HG03039 (cell line): ENCODE data around the gene RABL3.
A peak's percentile ranks its signal among the peaks of the same experiment; 100 is the strongest.
"Not testable (repeated sequence)": the region's sequence is repeated elsewhere in the genome, so short reads cannot be mapped to it uniquely, and the experiment has no call there.

Experiments
- ATAC-seq: cut with Tn5 transposase; IDR thresholded peaks from one replicate; pipeline ENCODE4 v1.9.1; 2021; ENCODE audit warnings: mild to moderate bottlenecking, moderate library complexity; ENCODE audit not compliant: unreplicated experiment

Gene RABL3

DNA sequence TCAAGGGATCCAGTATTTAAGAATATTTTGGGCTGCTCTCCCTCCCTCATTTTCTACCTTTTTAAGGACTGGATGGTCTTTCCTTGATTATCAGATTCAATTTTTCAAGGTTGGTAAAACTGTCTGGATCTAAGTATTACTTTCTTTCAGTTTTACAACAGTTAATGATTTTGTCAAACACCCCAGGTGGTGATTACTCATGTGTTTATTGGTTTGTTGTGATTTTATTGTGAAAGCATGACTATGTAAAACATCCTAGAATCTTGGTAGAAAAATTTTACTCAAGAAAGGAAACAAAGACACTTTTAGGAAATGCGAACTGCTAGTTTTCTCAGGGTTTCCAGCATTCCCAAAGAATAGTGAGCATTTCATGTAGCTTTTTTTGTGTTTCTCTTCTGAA is 7.5 kb upstream of the RABL3 start:
- ATAC-seq, result no peak

DNA sequence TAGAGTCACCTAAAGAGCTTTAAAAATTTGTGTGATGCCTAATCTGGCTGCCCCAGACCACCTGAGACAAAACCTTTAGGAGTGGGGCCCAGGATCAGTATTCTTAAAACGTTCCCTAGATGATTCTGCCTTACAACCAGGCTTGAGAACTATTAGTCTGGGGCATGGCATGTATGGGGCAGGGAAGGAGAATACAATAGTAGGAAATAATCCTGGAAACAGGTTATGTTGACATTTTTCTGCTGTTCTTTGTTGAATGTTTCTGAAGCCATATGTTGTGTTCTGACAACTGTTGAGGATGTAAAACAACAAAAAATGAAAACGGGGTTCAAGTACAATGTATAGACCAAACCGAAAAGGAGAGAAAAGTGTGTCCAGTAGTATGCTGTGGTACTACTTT is 3.1 kb upstream of the RABL3 start:
- no peak for ATAC-seq

DNA sequence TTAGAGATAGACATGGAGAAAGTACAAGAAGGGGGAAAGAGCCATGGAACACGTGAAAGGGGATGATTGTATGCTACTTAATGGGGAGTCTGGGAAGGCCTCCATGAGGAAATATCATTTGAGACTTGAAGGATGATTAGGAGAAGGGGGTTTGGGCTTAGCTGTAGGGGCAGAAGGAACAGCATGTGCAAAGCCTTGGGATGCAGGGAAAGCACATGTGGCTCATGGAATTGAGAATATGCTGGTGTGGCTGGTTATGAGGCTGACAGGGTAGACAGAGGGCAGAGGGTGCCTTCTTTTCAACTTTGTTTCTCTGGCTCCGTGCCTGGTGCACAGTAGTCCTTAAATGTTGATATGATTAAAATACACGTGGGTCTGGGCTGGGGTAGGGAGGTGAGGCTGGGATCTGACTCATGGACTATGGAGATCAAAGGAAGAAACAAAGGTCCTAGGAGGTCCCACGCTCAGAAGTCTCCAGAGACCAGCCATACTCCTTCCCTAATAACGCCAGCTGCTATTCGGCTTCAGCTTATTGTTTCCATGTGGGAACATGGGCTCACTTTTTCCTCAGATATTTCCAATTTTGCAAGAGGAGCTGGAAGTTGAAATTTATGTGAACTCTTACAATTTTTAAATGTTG is 1.4 kb upstream of the RABL3 start:
- no peak for ATAC-seq

DNA sequence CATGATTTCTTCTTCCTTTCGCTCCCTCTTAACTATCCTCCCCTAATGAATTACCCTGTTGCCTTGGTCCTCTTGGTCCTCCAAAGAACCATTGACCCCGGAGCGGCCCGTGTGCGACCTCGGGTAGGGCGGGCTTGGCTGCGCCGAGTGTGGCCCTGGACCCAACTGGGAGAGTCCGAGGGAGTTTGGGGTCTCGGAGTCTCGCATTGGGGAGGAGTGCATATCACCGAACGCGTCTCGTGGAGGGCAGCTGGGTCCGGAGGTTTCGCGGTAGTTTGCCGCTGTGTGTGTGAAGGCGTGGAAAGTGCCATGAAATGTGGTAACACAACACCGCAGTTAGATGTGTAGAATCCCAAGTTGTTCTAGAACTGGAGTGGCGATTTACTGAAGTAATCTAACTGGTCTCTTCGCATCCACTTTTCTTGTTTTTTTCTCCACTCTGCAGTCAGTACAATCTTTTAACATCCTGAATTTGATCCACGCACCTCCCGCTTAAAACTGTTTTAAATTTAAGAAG is 591 bp upstream of the RABL3 start:
- peak; percentile 20 for ATAC-seq

DNA sequence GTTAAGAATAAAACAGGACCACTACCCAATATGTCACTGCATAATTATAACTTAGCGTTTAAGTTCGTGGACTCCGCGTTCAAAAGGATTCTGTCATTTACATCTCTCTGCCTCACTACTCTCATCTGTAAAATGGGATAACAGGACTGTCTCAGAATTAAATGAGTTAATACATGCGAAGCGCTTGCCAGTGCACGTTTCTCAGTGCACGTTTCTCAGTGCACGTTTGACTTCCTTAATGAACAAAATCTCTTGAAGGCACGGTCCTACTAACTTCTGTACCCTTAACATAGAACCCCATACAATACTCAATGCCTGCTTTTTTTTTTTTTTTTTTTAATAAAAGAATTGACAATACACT is 499 bp downstream of the RABL3 start:
- ATAC-seq, result no peak

DNA sequence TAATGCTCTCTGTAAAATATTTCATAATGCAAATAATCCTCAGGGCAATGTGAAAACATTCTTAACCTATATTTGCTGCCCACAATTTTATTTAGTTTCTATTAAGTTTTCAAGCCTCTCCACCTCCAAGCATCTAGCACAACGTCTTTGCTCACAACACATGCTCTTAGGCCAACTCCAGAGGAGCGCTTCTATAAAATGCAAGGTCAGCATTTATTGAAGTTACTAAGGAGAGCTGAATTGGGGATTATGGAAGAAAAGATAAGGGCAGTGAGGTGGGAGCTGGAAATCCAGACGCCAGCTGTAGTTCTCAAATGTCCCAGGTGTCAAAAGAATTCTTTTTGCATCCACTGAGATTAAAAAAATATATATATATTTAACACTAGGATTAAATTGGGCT is 996 bp downstream of the RABL3 start:
- ATAC-seq, result no peak

DNA sequence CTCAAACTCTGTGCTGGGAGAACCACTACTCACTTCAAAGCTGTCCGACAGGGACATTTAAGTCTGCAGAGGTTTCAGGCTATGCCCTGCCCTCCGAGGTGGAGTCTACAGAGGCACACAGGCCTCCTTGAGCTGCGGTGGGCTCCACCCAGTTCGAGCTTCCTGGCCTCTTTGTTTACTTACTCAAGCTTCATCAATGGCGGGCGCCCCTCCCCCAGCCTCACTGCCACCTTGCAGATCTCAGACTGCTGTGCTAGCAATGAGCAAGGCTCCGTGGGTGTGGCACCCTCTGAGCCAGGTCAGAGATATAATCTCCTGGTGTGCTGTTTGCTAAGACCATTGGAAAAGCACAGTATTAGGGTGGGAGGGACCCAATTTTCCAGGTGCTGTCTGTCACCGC is 4.3 kb downstream of the RABL3 start:
- not testable (repeated sequence) for ATAC-seq

DNA sequence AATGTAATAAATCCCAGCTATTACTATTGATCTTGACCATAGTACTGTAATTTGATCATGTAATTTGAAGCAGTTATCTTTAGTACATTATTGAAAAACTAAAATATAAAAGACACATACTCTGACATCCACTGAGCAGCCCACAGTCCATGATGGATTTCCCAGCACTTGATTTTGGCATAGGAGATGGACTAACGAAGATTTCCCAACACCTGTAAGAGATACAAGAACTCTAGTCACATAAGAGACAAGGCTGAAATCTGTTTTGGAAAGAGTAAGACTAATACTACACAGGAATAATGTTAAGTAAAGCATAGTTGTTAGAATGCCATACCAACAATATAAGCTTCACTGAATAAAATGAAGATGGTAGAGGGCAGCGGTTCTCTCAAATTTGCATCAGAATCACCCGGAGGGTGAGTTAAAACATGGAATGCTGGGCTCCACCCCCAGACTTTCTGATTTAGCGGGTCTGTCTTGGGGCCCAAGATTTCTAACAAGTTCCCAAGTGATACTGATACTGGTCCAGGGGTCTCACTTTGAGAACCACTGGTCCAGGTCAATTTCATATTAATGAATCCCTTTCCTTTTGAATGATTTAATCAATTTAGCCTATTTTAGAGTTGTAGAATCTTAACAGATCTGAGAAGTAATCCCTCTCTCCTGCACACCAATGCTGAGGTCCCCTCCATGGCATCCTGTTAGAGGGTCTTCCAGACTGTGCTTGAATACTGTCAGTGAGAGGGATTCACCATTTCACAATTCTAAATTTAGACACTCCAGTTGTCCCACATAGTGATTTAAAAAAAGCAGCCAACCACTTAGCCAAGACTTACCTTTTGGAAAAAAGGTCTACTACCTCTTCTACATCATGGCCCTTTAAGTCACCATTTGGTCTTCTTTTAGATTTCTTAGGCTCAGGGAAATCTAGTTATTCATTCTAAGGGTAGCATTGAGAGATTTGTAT is 11.5 kb downstream of the RABL3 start:
- ATAC-seq, result no peak

DNA sequence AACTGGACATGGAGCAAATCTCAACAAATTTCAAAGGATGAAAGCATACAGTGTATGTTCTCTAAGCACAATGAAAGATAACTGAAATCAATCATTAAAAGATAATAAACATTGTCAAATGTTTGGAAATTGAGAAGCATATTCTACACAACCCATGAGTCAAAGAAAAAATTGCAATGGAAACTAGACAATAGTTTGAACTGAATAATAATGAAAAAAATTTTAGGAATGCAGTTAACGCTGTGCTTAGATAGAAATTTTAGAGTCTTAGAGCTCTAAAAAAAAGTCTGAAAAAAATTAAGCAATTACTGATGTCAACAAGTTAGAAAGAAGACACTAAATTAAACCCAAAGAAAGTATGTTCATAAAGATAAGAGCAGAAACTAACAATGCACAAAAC is 15.5 kb downstream of the RABL3 start:
- ATAC-seq, result no peak

DNA sequence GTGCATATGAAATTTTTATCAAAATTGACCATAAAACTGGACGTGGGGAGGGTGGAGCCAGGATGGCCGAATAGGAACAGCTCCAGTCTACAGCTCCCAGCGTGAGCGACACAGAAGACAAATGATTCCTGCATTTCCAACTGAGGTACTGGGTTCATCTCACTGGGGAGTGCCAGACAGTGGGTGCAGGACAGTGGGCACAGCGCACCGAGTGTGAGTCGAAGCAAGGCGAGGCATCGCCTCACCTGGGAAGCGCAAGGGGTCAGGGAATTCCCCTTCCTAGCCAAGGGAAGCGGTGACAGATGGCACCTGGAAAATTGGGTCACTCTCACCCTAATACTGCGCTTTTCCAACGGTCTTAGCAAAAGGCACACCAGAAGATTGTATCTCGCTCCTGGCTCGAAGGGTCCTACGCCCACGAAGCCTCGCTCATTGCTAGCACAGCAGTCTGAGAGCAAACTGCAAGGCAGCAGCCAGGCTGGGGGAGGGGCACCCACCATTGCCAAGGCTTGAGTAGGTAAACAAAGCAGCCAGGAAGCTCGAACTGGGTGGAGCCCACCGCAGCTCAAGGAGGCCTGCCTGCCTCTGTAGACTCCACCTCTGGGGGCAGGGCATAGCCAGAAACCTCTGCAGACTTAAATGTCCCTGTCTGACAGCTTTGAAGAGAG is 23.0 kb downstream of the RABL3 start:
- not testable (repeated sequence) for ATAC-seq

DNA sequence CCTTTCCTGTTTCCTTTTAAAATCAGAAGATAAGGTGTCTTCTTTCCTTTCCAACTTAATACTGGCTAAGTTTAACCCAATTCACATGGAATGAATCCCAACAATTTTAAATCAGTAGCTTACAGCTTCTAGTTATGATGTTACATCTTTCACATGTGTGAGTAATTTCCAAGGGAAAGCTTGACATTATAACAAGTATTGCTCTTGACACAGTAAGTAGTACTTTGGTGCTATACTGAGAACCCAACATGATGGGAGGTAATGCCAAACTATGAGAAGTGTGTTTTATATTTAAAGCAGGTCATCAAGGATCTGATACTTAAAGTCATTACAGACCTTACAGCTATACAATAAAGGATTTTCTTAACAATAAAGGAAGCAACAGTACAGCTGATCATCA is 29.1 kb downstream of the RABL3 start:
- no peak for ATAC-seq

DNA sequence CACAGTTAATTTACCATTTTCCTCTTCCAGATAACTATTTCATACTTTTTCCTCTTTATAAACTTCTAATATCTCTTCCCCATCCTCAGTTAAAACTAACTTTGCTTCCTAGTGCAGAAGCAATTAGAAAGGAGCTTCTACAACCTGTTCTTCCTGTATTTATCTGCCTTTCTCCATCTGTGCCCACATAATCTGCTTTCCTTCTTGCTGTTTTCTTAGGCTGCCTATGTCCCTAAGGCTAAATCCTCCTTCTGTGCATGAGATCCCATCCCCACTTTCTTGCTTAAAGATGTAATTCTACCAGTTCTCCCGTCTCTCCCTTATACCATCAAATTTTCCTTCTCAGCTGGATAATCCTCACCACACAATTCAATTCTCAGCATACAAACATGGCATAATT is 31.9 kb downstream of the RABL3 start:
- ATAC-seq, result no peak

DNA sequence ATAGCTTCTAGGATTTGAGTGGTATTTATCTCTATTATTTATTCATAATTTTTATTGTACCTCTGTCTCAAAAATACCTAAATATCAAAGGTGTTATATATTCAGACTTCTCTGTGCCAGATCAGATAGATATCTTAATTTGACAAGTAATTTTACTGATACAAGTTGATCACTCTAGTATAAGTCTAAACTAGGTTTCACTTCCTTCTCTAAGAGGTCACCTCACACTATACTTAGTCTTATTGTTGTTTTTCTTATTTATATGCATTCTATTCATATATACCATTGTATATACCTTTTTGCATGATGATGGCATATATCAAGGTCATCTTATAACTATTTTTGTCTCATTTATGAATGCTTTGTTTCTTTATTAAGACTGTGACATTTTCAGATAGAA is 33.9 kb downstream of the RABL3 start:
- no peak for ATAC-seq

DNA sequence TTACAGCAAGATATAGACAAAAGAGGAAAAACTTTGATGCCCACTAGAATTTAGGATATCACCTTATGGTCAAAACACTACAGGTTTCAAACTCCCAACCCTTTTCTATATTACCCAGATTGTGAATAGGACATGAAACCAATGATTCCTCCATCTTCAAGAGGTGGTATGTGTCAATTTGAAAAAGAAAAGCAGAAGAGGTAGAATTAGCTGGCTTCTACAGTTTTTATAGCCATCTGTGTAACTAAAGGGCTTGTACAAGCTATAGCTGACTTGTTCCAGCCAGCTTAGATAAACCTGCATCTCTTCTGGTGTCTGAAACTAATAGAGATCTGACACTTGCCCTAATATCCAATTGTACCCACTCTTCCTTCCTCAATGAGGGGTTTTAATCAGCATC is 35.4 kb downstream of the RABL3 start:
- no peak for ATAC-seq

DNA sequence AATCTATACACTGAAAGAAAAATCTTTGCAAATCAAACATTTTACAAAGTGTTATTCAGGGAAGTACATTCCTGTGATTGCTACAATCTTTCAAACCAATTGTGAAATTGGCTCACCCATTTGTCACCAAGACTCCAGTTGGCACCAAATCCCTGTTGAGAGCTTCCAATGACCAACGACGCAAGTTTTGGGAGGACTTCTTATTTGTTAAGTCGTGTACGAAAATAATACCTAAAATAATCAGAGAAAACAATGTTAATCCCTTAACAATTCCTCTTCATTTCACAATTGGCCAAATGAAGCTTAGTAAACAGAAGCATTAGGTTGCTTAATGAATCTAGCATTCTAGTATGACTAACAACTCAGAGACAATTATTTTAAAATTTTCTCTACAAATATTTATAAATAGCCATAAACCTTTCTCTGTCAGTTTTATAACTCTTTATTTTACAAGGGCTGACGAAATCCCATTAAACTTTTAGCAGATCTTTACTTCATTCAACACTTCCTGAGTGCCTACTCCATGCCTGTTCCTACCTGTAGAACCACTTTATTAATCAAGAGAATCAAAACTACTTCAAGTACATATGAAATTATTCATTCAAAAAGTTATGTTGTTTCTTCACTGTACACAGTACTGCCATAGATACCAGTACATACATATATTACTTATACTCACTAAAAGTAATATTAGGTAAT is 36.3 kb downstream of the RABL3 start:
- ATAC-seq, result no peak

DNA sequence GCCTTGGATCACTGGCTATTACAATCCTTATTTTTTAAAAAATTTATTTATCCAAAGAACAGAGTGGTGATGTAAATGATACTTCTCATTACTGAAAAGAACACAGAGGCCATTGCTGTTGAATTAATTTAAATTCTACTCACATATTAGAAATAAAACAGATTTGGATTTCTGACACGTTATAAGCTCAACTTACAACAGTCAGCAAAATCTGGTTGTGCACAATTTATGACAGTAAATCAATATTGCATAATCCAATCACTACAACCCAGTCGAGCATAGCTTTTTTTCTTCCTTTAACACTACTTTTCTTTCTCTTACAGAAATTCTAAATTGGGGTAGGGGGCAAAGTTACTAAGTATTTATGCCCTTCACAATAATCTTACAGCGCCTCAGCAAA is 43.0 kb downstream of the RABL3 start:
- no peak for ATAC-seq

DNA sequence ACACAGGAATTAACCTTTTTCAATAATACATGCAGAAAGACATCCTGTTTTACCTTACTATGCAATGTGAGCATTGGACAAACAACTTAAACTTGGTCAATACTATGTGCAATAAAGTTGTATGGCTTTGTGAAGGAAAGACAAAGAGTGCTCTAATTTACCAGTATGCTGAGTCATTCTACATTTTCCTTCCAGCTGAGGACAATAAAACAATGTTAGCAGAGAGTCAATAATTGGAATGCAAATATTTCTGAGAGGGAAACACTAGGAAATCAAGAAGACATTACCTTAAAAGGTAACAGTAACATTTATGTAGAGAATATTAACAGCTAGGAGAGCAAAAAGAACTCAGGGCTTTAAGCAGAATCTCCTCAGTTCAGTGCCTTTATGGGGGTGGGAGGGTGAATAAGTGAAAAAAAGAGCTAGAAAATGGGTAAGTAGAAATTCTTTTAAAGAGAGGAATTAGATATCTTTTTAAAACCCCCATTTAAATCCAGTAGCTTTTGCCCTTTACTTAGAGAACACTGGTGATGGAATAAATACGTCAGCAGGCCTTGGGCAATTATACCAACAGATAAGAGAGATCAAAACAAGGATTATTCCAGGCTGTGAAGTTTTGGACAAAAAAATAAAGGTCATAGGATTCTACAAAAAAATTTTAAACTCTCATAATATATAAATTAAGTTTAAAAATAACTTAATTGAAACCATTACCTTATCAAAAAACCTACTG is 48.7 kb downstream of the RABL3 start:
- ATAC-seq, result no peak

DNA sequence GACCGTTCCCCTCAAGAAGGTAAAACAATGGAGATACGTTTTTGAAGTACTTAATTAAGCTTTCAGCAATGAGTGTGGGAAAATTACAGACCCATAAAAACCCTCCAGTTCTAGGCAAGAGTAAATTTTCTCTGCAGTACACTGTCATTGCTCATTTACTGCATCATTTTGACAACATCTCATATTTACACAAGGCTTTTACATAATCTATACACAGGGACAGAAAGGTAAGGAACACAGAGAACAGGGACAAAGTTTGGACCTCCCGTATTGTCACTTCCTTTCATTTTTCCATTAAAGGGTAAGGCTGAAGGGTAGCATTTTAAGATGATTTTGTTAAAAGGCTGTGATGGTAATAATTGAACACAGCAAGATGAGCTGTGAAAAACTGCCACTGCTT is 52.9 kb downstream of the RABL3 start:
- no peak for ATAC-seq

DNA sequence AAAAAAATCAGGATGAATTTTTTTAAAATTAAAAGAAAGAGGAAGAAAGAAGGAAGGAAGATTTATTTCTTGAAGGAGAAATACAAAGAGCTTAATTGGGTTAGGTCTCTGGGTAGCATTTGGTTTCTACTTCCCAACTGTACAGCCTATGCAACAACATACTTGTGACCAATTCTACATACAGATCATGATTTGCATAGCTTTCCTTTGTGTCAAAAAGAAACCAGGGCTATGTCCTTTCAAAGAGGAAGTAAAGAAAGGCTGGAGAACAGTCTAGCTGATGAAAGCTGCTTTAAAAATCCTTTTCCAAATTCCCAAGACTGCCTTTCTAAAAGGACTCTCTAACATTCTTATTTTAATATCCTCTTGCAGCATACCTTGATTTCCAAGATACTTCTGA is 54.2 kb downstream of the RABL3 start:
- peak; percentile 98 for ATAC-seq

DNA sequence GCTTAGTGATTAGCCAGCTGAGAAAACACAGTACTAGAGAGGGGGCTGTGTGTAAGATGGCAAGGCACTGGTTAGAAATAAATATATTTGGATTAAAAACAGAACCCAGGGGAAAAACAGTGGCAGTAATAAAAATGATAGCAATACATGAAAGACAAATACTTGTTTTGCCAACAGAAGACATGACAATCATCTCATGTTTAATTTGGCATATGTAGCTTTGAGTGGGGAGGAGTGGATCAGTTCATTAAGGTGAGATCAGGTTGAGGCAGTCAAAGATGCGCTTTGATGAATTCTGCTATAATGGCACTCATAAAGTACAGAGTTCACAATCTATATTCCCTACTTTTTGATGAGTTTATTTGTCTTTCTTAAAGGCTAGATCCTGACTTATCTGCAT is 56.9 kb downstream of the RABL3 start:
- ATAC-seq, result no peak
